HepG2 (cell line): ENCODE measurements around the gene PC. TPM values are rescaled to one million over a fixed set of nuclear protein-coding genes. Genes with fewer than 3 reads are reported as not detected.

ENCODE experiments used
- ARID2 ChIP-seq: sonication (generic); formaldehyde crosslinking; IDR thresholded peaks from 2 replicates; pipeline ENCODE4 v1.8.1; 2022; ENCODE audit warnings: mild to moderate bottlenecking, missing genetic modification reagents, borderline replicate concordance
- IRF2 ChIP-seq: IDR thresholded peaks from 2 replicates; pipeline ENCODE4 v1.6.1; 2018; ENCODE audit warnings: missing genetic modification reagents, missing compliant biosample characterization
- MEIS1 ChIP-seq: sonication (generic); formaldehyde crosslinking; IDR thresholded peaks from 2 replicates; pipeline ENCODE4 v1.9.0; 2021; ENCODE audit warnings: mild to moderate bottlenecking, missing genetic modification reagents, moderate library complexity, borderline replicate concordance
- RFX1 ChIP-seq: fragments of 450-650 bp; IDR thresholded peaks from 2 replicates; pipeline ENCODE4 v1.6.1; 2017
- SPEN ChIP-seq: sonication (generic); formaldehyde crosslinking; IDR thresholded peaks from 2 replicates; pipeline ENCODE4 v1.5.1; 2020; ENCODE audit warnings: low read depth, mild to moderate bottlenecking, missing genetic modification reagents
- ZNF20 ChIP-seq: sonication (generic); formaldehyde crosslinking; IDR thresholded peaks from 2 replicates; pipeline ENCODE4 v1.4.0; 2020; ENCODE audit warnings: mild to moderate bottlenecking, moderate library complexity, missing genetic modification reagents
- ZNF3 ChIP-seq: IDR thresholded peaks from 2 replicates; pipeline ENCODE4 v1.7.0; 2017; ENCODE audit warnings: inconsistent platforms
- ZNF333 ChIP-seq: sonication (generic); formaldehyde crosslinking; IDR thresholded peaks from 2 replicates; pipeline ENCODE4 v1.4.0; 2020; ENCODE audit warnings: mild to moderate bottlenecking, missing genetic modification reagents, borderline replicate concordance
- polyA plus RNA-seq, 8 experiments: library from polyadenylated mRNA; depleted of rRNA in 3 of 8; stranded (reverse) in 7 of 8; unstranded in 1 of 8; fragments of >200 nt; fragmentation: Illumina TruSeq in 4 of 8; extraction: Trizol in 4 of 8; gene quantifications; 2 replicates each; pipeline versions ENCODE4 v1.2.1 to v1.2.3, GENCODE V29; 2011 to 2016; ENCODE audit warnings: low read depth in 4 of 8, missing spikeins in 1 of 8, mixed read lengths in 1 of 8; ENCODE audit not compliant: insufficient read depth in 1 of 8
- total RNA-seq, 5 experiments: library from RNA; depleted of rRNA; stranded (reverse); fragments of >200 nt; fragmentation: Illumina TruSeq; extraction: Trizol; gene quantifications; 2 replicates each; pipeline ENCODE4 v1.2.3, GENCODE V29; 2016; ENCODE audit warnings: low read depth in 1 of 5
- TF ChIP-seq, protein P1 (sequence below): sonication (generic); formaldehyde crosslinking; IDR thresholded peaks from 2 replicates; pipeline ENCODE4 v1.8.1; 2023; ENCODE audit warnings: mild to moderate bottlenecking, moderate library complexity, missing genetic modification reagents
- TF ChIP-seq, protein P2 (sequence below): sonication (generic); formaldehyde crosslinking; IDR thresholded peaks from 2 replicates; pipeline ENCODE4 v1.9.0; 2022; ENCODE audit warnings: missing genetic modification reagents, mild to moderate bottlenecking, borderline replicate concordance
- TF ChIP-seq, protein P3 (sequence below), 2 experiments: sonication (generic) in 1 of 2; formaldehyde crosslinking in 1 of 2; IDR thresholded peaks; 2 replicates each; pipeline versions ENCODE4 v1.5.1 to v1.6.1; 2011 to 2020; ENCODE audit warnings: borderline replicate concordance in 1 of 2, low read depth in 1 of 2, low read length in 1 of 2, mild to moderate bottlenecking in 1 of 2, missing genetic modification reagents in 1 of 2, moderate library complexity in 1 of 2
- TF ChIP-seq, protein P4 (sequence below): IDR thresholded peaks from 2 replicates; pipeline ENCODE4 v1.6.1; 2016
- TF ChIP-seq, protein P5 (sequence below), 2 experiments: IDR thresholded peaks; 2 replicates each; pipeline ENCODE4 v1.6.1; 2011 to 2012; ENCODE audit warnings: low read length in 2 of 2, borderline replicate concordance in 1 of 2, low read depth in 1 of 2, mild to moderate bottlenecking in 1 of 2, moderate library complexity in 1 of 2
- TF ChIP-seq, protein P6 (sequence below): IDR thresholded peaks from 2 replicates; pipeline ENCODE4 v1.6.1; 2016; ENCODE audit warnings: low read depth, control low read depth
- TF ChIP-seq, protein P7 (sequence below): sonication (generic); formaldehyde crosslinking; IDR thresholded peaks from 2 replicates; pipeline ENCODE4 v1.5.0; 2020; ENCODE audit warnings: missing genetic modification reagents

PC gene
- total and polyA plus RNA-seq, 2 of the 13 experiments (the other 11 are each of a cell fraction or from before 2014, with no cell fraction given), result 29.0 to 39.0 TPM

DNA sequence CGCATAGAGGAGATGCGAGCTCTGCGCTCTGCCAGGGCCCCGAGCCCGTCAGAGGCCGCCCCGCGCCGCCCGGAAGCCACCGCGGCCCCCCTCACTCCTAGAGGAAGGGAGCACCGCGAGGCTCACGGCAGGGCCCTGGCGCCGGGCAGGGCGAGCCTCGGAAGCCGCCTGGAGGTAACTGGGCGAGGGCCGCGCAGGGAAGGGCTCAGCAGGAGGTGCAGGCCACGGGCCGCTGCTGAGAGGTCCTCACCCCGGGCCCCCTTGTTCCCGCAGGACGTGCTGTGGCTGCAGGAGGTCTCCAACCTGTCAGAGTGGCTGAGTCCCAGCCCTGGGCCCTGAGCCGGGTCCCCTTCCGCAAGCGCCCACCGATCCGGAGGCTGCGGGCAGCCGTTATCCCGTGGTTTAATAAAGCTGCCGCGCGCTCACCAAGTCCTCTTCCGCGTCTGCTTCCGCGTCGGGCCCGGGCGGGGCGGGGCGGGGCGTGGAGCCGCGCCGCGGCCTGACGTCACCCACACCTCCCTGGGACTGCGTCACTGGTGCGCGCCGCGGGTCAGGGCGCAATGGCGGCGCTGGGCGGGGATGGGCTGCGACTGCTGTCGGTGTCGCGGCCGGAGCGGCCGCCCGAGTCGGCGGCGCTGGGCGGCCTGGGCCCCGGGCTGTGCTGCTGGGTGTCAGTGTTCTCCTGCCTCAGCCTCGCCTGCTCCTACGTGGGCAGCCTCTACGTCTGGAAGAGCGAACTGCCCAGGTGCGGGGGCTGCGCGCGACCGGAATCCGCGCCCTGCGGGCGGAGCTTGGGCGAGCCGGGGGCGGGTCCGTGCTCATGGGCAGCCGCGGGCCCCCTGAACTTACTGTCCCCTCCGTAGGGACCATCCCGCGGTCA lies 115.0 kb downstream of the PC start, which contains the start of gene RCE1 (continued):
- TF ChIP-seq, protein P1, sequence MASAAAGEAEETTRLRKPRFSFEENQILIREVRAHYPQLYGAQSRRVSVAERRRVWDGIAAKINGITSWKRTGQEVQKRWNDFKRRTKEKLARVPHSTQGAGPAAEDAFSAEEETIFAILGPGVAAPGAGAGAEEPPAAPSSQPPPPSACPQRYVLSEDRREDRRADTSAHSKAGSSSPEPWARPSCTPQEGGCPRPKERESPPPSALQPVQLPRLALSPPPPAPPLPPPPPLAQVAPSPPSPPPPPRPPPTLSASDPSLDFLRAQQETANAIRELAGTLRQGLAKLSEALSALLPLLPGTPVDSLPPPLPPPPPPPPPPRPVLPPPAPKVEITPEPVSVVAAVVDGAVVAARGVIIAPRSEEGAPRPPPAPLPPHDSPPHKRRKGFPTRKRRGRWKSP (CRISPR knock-in tag), result 0 out of 2 replicates have a peak, but pooled peaks have one; percentile 30
- TF ChIP-seq SPEN (peak; percentile 82), RFX1 (no peak), ZNF3 (CRISPR knock-in tag) (no peak), ZNF333 (no peak), MEIS1 (CRISPR knock-in tag) (0 out of 2 replicates have a peak, but pooled peaks have one; percentile 25), IRF2 (peak; percentile 48; the same call in 1 of the 2 replicates), ARID2 (no peak), ZNF20 (CRISPR knock-in tag) (no peak)
- TF ChIP-seq, protein P2, sequence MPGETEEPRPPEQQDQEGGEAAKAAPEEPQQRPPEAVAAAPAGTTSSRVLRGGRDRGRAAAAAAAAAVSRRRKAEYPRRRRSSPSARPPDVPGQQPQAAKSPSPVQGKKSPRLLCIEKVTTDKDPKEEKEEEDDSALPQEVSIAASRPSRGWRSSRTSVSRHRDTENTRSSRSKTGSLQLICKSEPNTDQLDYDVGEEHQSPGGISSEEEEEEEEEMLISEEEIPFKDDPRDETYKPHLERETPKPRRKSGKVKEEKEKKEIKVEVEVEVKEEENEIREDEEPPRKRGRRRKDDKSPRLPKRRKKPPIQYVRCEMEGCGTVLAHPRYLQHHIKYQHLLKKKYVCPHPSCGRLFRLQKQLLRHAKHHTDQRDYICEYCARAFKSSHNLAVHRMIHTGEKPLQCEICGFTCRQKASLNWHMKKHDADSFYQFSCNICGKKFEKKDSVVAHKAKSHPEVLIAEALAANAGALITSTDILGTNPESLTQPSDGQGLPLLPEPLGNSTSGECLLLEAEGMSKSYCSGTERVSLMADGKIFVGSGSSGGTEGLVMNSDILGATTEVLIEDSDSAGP, result peak; percentile 85; the same call in 1 of the 2 replicates
- TF ChIP-seq, protein P3, sequence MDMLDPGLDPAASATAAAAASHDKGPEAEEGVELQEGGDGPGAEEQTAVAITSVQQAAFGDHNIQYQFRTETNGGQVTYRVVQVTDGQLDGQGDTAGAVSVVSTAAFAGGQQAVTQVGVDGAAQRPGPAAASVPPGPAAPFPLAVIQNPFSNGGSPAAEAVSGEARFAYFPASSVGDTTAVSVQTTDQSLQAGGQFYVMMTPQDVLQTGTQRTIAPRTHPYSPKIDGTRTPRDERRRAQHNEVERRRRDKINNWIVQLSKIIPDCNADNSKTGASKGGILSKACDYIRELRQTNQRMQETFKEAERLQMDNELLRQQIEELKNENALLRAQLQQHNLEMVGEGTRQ (IDR thresholded peaks at IDR 0.05; ENCODE audit: low read depth, low read length), result no peak
- TF ChIP-seq, protein P3 (CRISPR knock-in tag; IDR thresholded peaks at IDR 0.05; ENCODE audit: borderline replicate concordance), result no peak
- TF ChIP-seq, protein P4, sequence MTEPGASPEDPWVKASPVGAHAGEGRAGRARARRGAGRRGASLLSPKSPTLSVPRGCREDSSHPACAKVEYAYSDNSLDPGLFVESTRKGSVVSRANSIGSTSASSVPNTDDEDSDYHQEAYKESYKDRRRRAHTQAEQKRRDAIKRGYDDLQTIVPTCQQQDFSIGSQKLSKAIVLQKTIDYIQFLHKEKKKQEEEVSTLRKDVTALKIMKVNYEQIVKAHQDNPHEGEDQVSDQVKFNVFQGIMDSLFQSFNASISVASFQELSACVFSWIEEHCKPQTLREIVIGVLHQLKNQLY, result no peak
- TF ChIP-seq, protein P5, sequence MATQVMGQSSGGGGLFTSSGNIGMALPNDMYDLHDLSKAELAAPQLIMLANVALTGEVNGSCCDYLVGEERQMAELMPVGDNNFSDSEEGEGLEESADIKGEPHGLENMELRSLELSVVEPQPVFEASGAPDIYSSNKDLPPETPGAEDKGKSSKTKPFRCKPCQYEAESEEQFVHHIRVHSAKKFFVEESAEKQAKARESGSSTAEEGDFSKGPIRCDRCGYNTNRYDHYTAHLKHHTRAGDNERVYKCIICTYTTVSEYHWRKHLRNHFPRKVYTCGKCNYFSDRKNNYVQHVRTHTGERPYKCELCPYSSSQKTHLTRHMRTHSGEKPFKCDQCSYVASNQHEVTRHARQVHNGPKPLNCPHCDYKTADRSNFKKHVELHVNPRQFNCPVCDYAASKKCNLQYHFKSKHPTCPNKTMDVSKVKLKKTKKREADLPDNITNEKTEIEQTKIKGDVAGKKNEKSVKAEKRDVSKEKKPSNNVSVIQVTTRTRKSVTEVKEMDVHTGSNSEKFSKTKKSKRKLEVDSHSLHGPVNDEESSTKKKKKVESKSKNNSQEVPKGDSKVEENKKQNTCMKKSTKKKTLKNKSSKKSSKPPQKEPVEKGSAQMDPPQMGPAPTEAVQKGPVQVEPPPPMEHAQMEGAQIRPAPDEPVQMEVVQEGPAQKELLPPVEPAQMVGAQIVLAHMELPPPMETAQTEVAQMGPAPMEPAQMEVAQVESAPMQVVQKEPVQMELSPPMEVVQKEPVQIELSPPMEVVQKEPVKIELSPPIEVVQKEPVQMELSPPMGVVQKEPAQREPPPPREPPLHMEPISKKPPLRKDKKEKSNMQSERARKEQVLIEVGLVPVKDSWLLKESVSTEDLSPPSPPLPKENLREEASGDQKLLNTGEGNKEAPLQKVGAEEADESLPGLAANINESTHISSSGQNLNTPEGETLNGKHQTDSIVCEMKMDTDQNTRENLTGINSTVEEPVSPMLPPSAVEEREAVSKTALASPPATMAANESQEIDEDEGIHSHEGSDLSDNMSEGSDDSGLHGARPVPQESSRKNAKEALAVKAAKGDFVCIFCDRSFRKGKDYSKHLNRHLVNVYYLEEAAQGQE (IDR thresholded peaks at IDR 0.05; ENCODE audit: borderline replicate concordance in 1 of 2, low read depth in 1 of 2, low read length in 2 of 2), result peak in 1 of 2 experiments; percentile 49; a peak in 2 of 4 replicates
- TF ChIP-seq, protein P6, sequence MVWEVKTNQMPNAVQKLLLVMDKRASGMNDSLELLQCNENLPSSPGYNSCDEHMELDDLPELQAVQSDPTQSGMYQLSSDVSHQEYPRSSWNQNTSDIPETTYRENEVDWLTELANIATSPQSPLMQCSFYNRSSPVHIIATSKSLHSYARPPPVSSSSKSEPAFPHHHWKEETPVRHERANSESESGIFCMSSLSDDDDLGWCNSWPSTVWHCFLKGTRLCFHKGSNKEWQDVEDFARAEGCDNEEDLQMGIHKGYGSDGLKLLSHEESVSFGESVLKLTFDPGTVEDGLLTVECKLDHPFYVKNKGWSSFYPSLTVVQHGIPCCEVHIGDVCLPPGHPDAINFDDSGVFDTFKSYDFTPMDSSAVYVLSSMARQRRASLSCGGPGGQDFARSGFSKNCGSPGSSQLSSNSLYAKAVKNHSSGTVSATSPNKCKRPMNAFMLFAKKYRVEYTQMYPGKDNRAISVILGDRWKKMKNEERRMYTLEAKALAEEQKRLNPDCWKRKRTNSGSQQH (CRISPR knock-in tag), result peak; percentile 42; the same call in 1 of the 2 replicates
- TF ChIP-seq, protein P7, sequence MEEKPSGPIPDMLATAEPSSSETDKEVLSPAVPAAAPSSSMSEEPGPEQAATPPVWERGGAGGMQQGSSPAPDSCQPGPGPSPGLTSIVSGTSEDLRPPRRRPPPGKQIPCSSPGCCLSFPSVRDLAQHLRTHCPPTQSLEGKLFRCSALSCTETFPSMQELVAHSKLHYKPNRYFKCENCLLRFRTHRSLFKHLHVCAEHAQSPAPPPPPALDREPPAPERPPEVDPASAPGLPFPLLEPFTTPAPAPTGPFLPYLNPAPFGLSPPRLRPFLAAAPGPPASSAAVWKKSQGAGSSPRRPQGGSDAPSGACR, result no peak
